ENCODE results near the gene TFEC.
A peak's percentile ranks its signal among the peaks of the same experiment; 100 is the strongest.

Gene TFEC

DNA sequence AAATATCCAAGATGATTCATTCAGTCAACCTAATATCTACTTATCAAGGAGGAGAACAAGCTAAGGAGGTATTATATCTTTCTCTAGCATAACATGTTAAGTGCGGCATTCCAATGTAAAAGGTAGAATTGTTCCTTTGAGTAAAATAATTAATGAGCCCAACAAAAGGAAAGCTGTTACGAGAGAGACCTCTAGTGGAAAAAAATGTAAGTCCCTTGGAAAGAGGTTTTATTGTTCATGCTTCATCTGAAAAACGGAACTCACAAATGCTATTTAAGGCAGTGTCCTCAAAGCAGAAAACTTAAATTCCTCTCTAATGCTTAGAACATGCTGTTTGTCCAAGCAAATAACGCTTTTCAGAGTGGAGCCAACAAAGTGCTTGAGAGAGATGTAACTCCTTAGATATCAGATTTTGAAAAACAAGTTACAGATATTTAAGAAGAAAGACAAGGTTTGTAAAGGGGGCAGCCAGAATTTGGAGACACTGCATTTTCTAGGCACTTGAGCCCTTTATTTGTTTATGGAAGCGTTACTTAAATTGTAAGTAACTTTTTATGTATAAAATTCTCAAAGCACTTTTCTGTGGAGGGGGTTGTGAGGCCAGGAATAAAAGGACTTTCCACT lies 119.9 kb downstream of the TFEC start:
- Histone ChIP-seq H3K9ac (no peak overlapping the region), H3K27ac (no peak overlapping the region), H3K79me2 (ENCODE audit: insufficient read depth, low read depth) (no peaks in the 10 kb centered on the region), H4K20me1 (ENCODE audit: insufficient read depth) (no peaks in the 10 kb centered on the region), H3K4me3 (IDR thresholded peaks at IDR 0.05; ENCODE audit: insufficient read depth, low read depth, low read length) (no peak overlapping the region), H2AFZ (ENCODE audit: low read depth) (peak overlapping the region; percentile 14; the same call in 1 of the 2 replicates), H3K4me2 (peak overlapping the region; percentile 1; the same call in 1 of the 2 replicates), H3K27me3 (ENCODE audit: insufficient read depth, low read depth) (no peaks in the 10 kb centered on the region), H3K36me3 (ENCODE audit: insufficient read depth) (no peaks in the 10 kb centered on the region), H3K4me1 (ENCODE audit: low read depth, poor library complexity, severe bottlenecking) (peaks cover 7% of the 10 kb centered on the region)
- TF ChIP-seq, protein P1, sequence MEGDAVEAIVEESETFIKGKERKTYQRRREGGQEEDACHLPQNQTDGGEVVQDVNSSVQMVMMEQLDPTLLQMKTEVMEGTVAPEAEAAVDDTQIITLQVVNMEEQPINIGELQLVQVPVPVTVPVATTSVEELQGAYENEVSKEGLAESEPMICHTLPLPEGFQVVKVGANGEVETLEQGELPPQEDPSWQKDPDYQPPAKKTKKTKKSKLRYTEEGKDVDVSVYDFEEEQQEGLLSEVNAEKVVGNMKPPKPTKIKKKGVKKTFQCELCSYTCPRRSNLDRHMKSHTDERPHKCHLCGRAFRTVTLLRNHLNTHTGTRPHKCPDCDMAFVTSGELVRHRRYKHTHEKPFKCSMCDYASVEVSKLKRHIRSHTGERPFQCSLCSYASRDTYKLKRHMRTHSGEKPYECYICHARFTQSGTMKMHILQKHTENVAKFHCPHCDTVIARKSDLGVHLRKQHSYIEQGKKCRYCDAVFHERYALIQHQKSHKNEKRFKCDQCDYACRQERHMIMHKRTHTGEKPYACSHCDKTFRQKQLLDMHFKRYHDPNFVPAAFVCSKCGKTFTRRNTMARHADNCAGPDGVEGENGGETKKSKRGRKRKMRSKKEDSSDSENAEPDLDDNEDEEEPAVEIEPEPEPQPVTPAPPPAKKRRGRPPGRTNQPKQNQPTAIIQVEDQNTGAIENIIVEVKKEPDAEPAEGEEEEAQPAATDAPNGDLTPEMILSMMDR (conservative IDR thresholded peaks at IDR 0.05; ENCODE audit: low read depth, low read length): peak; percentile 85

DNA sequence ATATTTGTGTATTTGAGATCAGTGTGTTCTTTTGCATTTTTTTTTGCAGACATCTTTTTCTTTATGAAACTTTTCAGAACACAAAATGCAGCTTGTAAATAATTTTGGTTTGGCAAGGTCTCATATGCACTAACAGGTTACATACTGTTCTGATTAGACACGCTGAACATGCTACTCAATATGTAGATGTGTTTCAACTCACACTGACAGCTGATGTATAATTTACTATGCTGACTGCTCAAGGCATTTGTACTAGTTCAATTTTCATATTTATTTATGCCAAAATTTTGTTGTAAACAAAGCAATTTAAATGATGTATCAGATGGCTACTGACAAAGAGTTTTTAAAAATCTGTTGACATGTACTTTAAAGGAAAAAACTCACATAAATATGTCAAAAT lies 123.8 kb downstream of the TFEC start:
- Histone ChIP-seq H2AFZ (ENCODE audit: low read depth) (no peak overlapping the region), H3K4me2 (no peak overlapping the region), H3K27ac (no peak overlapping the region), H3K36me3 (ENCODE audit: insufficient read depth) (no peaks in the 10 kb centered on the region), H4K20me1 (ENCODE audit: insufficient read depth) (no peaks in the 10 kb centered on the region), H3K4me3 (IDR thresholded peaks at IDR 0.05; ENCODE audit: insufficient read depth, low read depth, low read length) (no peak overlapping the region), H3K9ac (no peak overlapping the region), H3K27me3 (ENCODE audit: insufficient read depth, low read depth) (no peaks in the 10 kb centered on the region), H3K79me2 (ENCODE audit: insufficient read depth, low read depth) (no peaks in the 10 kb centered on the region), H3K4me1 (ENCODE audit: low read depth, poor library complexity, severe bottlenecking) (peaks cover 7% of the 10 kb centered on the region)
- TF ChIP-seq, protein P1 (conservative IDR thresholded peaks at IDR 0.05; ENCODE audit: low read depth, low read length): no peak

DNA sequence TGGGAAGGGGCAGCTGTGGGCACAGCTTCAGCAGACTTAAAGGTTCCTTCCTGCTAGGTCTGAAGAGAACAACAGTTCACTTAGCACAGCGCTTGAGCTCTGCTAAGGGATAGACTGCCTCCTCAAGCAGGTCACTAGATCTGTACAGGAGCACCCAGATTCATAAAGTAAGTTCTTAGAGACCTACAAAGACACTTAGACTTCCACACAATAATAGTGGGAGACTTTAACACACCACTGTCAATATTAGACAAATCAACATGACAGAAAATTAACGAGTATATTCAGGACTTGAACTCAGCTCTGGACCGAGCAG lies 140.9 kb downstream of the TFEC start:
- Histone ChIP-seq H3K4me2 (no peak overlapping the region), H3K27me3 (ENCODE audit: insufficient read depth, low read depth) (no peaks in the 10 kb centered on the region), H3K4me1 (ENCODE audit: low read depth, poor library complexity, severe bottlenecking) (no peaks in the 10 kb centered on the region), H3K79me2 (ENCODE audit: insufficient read depth, low read depth) (no peaks in the 10 kb centered on the region), H3K27ac (no peak overlapping the region), H3K4me3 (IDR thresholded peaks at IDR 0.05; ENCODE audit: insufficient read depth, low read depth, low read length) (no peak overlapping the region), H3K36me3 (ENCODE audit: insufficient read depth) (no peaks in the 10 kb centered on the region), H3K9ac (no peak overlapping the region), H4K20me1 (ENCODE audit: insufficient read depth) (no peaks in the 10 kb centered on the region), H2AFZ (ENCODE audit: low read depth) (no peak overlapping the region)
- TF ChIP-seq, protein P1 (conservative IDR thresholded peaks at IDR 0.05; ENCODE audit: low read depth, low read length): no peak

- Histone ChIP-seq H2AFZ (ENCODE audit: low read depth) (no peak overlapping the region), H3K4me3 (IDR thresholded peaks at IDR 0.05; ENCODE audit: insufficient read depth, low read depth, low read length) (no peak overlapping the region), H4K20me1 (ENCODE audit: insufficient read depth) (no peaks in the 10 kb centered on the region), H3K4me2 (no peak overlapping the region), H3K9ac (no peak overlapping the region), H3K27ac (no peak overlapping the region), H3K36me3 (ENCODE audit: insufficient read depth) (no peaks in the 10 kb centered on the region), H3K27me3 (ENCODE audit: insufficient read depth, low read depth) (no peaks in the 10 kb centered on the region), H3K4me1 (ENCODE audit: low read depth, poor library complexity, severe bottlenecking) (no peaks in the 10 kb centered on the region), H3K79me2 (ENCODE audit: insufficient read depth, low read depth) (no peaks in the 10 kb centered on the region)
- TF ChIP-seq, protein P1 (conservative IDR thresholded peaks at IDR 0.05; ENCODE audit: low read depth, low read length): no peak
These were observed 141.4 kb downstream of the TFEC start for GRCh38 chr7:115888981-115889668.
